WTC11 (cell line): Measurements from ENCODE around the gene CERT1. TPM values are rescaled to one million over a fixed set of nuclear protein-coding genes. Genes with fewer than 3 reads are reported as not detected.

Experiments used
- ATAC-seq: fragments of 200-7000 bp; cut with Tn5 transposase; 2 replicates; pipeline ENCODE4 v1.10.0; 2021; ENCODE audit warnings: mild to moderate bottlenecking, moderate library complexity
- CTCF ChIA-PET: fragments of 300-600 bp; sonication (Branson Sonifier 250); formaldehyde crosslinking; loops from one replicate; lab custom pipeline; 2021; ENCODE audit warnings: antibody characterized with exemption; lab: Charles Lee
- POLR2A ChIA-PET: fragments of 350-600 bp; sonication (Branson Sonifier 250); formaldehyde crosslinking; loops from one replicate; lab custom pipeline; 2021; ENCODE audit warnings: antibody characterized with exemption; lab: Charles Lee
- DNase-seq: peaks from one replicate; pipeline ENCODE4 v3.0.0; 2021; ENCODE audit warnings: low spot score
- H3K27ac Mint-ChIP-seq: 2 replicates; pipeline ENCODE4 v1.8.0; 2021; ENCODE audit warnings: mixed read lengths
- H3K27me3 Mint-ChIP-seq: 2 replicates; pipeline ENCODE4 v1.8.0; 2021; ENCODE audit warnings: low read depth, mild to moderate bottlenecking, moderate library complexity, mixed read lengths
- H3K36me3 Mint-ChIP-seq: 2 replicates; pipeline ENCODE4 v1.8.0; 2021; ENCODE audit warnings: mixed read lengths
- H3K4me1 Mint-ChIP-seq: 2 replicates; pipeline ENCODE4 v1.8.0; 2022; ENCODE audit warnings: mixed read lengths
- H3K4me3 Mint-ChIP-seq: 2 replicates; pipeline ENCODE4 v1.8.0; 2021; ENCODE audit warnings: mild to moderate bottlenecking, moderate library complexity, mixed read lengths
- H3K9me3 Mint-ChIP-seq: 2 replicates; pipeline ENCODE4 v1.8.0; 2021; ENCODE audit warnings: mixed read lengths
- FOXK1 ChIP-seq: sonication (generic); formaldehyde crosslinking; IDR thresholded peaks from 2 replicates; pipeline ENCODE4 v1.8.0; 2022; ENCODE audit warnings: mild to moderate bottlenecking, moderate library complexity, missing genetic modification reagents
- FOXP1 ChIP-seq: sonication (generic); formaldehyde crosslinking; IDR thresholded peaks from 2 replicates; pipeline ENCODE4 v1.8.0; 2022; ENCODE audit warnings: missing genetic modification reagents, mild to moderate bottlenecking, moderate library complexity, borderline replicate concordance
- MLX ChIP-seq: sonication (generic); formaldehyde crosslinking; IDR thresholded peaks from 2 replicates; pipeline ENCODE4 v1.8.1; 2023; ENCODE audit warnings: mild to moderate bottlenecking, missing genetic modification reagents, moderate library complexity
- MYBL2 ChIP-seq: sonication (generic); formaldehyde crosslinking; IDR thresholded peaks from 2 replicates; pipeline ENCODE4 v1.8.1; 2023; ENCODE audit warnings: mild to moderate bottlenecking, moderate library complexity, missing genetic modification reagents
- NR1H2 ChIP-seq: sonication (generic); formaldehyde crosslinking; IDR thresholded peaks from 2 replicates; pipeline ENCODE4 v1.9.0; 2021; ENCODE audit warnings: mild to moderate bottlenecking, moderate library complexity, missing genetic modification reagents
- OVOL2 ChIP-seq: fragments of 250-450 bp; sonication (Bioruptor Pico); IDR thresholded peaks from 2 replicates; pipeline ENCODE4 v1.9.0; 2021; ENCODE audit warnings: mild to moderate bottlenecking, borderline replicate concordance
- SOX15 ChIP-seq: fragments of 250-450 bp; sonication (Bioruptor Pico); IDR thresholded peaks from 2 replicates; pipeline ENCODE4 v1.9.0; 2021; ENCODE audit warnings: mild to moderate bottlenecking
- TEAD1 ChIP-seq: sonication (generic); formaldehyde crosslinking; IDR thresholded peaks from 2 replicates; pipeline ENCODE4 v1.8.0; 2022; ENCODE audit warnings: mild to moderate bottlenecking, missing genetic modification reagents
- ZNF263 ChIP-seq: sonication (generic); formaldehyde crosslinking; IDR thresholded peaks from 2 replicates; pipeline ENCODE4 v1.8.1; 2022; ENCODE audit warnings: low read depth, mild to moderate bottlenecking, moderate library complexity, missing genetic modification reagents
- ZNF317 ChIP-seq: sonication (generic); formaldehyde crosslinking; IDR thresholded peaks from 2 replicates; pipeline ENCODE4 v1.8.1; 2023; ENCODE audit warnings: low read depth, mild to moderate bottlenecking, moderate library complexity, missing genetic modification reagents, borderline replicate concordance
- ZNF532 ChIP-seq: fragments of 250-450 bp; sonication (Bioruptor Pico); IDR thresholded peaks from 2 replicates; pipeline ENCODE4 v1.9.0; 2021; ENCODE audit warnings: mild to moderate bottlenecking, borderline replicate concordance
- ZNF671 ChIP-seq: fragments of 250-450 bp; sonication (Bioruptor Pico); IDR thresholded peaks from 2 replicates; pipeline ENCODE4 v1.8.0; 2021; ENCODE audit warnings: mild to moderate bottlenecking
- total RNA-seq: library from RNA; stranded (reverse); gene quantifications from 3 replicates; pipeline ENCODE4 v1.2.3, GENCODE V29; 2021
- TF ChIP-seq, protein P1 (sequence below): sonication (generic); formaldehyde crosslinking; IDR thresholded peaks from 2 replicates; pipeline ENCODE4 v1.8.1; 2023; ENCODE audit warnings: mild to moderate bottlenecking, missing genetic modification reagents, borderline replicate concordance
- TF ChIP-seq, protein P2 (sequence below): sonication (generic); formaldehyde crosslinking; conservative IDR thresholded peaks from 2 replicates; pipeline ENCODE4 v1.8.1; 2023; ENCODE audit warnings: mild to moderate bottlenecking, low read depth, missing genetic modification reagents, moderate library complexity
- TF ChIP-seq, protein P3 (sequence below): sonication (generic); formaldehyde crosslinking; IDR thresholded peaks from 2 replicates; pipeline ENCODE4 v1.8.1; 2022; ENCODE audit warnings: low read depth, missing genetic modification reagents, borderline replicate concordance

Gene CERT1
- total RNA-seq, 1 experiment from 2014 or later: 50.8 TPM

DNA sequence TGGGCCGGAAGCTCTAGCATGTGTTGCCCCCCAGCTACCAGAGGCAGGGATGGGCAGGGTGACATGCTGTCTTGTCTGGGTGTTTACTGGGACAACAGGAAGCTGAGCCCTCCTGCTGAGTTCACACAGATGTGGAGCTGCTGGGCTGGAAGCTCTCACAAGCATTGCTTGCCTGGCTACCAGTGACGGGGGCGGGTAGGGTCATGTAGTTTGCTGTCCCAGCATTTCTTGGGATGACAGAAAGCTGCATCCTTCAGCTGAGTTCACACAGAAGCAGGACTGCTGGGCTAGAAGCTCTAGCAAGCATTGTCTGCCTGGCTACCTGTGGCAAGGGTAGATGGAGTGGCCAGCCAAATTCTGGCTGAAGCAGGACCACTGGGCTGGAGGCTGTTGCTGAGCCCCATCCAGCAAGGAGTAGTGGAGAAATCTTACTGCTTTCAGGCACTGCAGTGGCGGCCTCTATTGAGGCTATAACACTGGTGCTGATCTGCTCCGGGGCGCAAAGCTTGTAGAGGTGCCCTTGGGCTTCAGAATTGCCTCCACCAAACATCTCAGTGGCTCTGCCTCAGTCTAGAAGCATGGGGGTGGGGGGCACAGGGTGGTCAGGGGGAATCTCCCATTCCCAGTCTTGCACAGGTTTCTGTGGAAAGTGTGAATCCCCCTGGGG lies 25.4 kb upstream of the CERT1 start:
- peak; percentile 66 for ATAC-seq
- ChIA-PET POLR2A (no interaction called here), CTCF (interaction anchor here (1.0 to 1.4 kb wide), 2 partner anchors 21 to 111 kb away, joined by 3 to 4 read pairs; no protein-coding TSS in a partner anchor)
- Mint-ChIP-seq H3K27me3 (no peaks in the 10 kb centered on the region), H3K36me3 (peaks cover 12% of the 10 kb centered on the region), H3K4me3 (no peak overlapping the region), H3K4me1 (peaks cover 13% of the 10 kb centered on the region; the same call in 1 of the 2 replicates), H3K27ac (no peak overlapping the region), H3K9me3 (peaks cover 38% of the 10 kb centered on the region)
- TF ChIP-seq SOX15 (CRISPR knock-in tag): no peak
- peak; percentile 78 for TF ChIP-seq ZNF317
- peak; percentile 23 for DNase-seq

DNA sequence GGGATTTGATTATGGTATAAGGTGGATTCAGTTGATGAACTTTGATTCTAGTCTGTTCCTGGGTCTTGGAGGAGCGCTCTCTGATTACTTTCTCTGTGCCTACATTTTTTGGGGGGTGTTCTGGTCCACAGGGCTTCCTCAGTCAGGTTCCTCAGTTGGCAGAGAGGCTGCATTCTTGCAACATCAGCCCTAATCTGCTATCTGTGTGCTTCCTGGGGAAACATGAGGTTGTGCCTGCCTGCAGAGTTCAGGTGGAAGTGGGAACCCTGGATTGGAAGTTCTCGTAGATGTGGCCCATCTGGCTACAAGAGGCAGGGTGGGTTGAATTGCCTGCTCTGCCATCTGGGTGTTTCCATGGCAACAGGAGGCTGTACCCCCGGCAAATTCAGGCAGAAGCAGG lies 24.7 kb upstream of the CERT1 start:
- no peak for ATAC-seq
- no peak overlapping the region for H3K4me3 Mint-ChIP-seq
- CTCF ChIA-PET: interaction anchor here (1.4 kb wide), 1 partner anchor 20 kb away, joined by 4 read pairs; no protein-coding TSS in a partner anchor

GRCh38 chr5:75534734-75535133 lies 23.3 kb upstream of the CERT1 start:
- H3K4me1 Mint-ChIP-seq: peaks cover 13% of the 10 kb centered on the region; the same call in 1 of the 2 replicates
- DNase-seq (no peak), ATAC-seq (no peak)
- peaks cover 41% of the 10 kb centered on the region for H3K9me3 Mint-ChIP-seq
- ChIA-PET CTCF (no interaction called here), POLR2A (no interaction called here)
- peaks cover 12% of the 10 kb centered on the region for H3K36me3 Mint-ChIP-seq
- H3K4me3 Mint-ChIP-seq: no peak overlapping the region
- no peaks in the 10 kb centered on the region for H3K27me3 Mint-ChIP-seq
- H3K27ac Mint-ChIP-seq: no peak overlapping the region
- TF ChIP-seq, protein P1, sequence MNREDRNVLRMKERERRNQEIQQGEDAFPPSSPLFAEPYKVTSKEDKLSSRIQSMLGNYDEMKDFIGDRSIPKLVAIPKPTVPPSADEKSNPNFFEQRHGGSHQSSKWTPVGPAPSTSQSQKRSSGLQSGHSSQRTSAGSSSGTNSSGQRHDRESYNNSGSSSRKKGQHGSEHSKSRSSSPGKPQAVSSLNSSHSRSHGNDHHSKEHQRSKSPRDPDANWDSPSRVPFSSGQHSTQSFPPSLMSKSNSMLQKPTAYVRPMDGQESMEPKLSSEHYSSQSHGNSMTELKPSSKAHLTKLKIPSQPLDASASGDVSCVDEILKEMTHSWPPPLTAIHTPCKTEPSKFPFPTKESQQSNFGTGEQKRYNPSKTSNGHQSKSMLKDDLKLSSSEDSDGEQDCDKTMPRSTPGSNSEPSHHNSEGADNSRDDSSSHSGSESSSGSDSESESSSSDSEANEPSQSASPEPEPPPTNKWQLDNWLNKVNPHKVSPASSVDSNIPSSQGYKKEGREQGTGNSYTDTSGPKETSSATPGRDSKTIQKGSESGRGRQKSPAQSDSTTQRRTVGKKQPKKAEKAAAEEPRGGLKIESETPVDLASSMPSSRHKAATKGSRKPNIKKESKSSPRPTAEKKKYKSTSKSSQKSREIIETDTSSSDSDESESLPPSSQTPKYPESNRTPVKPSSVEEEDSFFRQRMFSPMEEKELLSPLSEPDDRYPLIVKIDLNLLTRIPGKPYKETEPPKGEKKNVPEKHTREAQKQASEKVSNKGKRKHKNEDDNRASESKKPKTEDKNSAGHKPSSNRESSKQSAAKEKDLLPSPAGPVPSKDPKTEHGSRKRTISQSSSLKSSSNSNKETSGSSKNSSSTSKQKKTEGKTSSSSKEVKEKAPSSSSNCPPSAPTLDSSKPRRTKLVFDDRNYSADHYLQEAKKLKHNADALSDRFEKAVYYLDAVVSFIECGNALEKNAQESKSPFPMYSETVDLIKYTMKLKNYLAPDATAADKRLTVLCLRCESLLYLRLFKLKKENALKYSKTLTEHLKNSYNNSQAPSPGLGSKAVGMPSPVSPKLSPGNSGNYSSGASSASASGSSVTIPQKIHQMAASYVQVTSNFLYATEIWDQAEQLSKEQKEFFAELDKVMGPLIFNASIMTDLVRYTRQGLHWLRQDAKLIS (CRISPR knock-in tag): no peak
- TF ChIP-seq NR1H2: no peak
- TF ChIP-seq ZNF317: no peak
- TF ChIP-seq ZNF263 (CRISPR knock-in tag): no peak
- TF ChIP-seq ZNF671 (CRISPR knock-in tag): no peak
- no peak for TF ChIP-seq MYBL2
- TF ChIP-seq, protein P2, sequence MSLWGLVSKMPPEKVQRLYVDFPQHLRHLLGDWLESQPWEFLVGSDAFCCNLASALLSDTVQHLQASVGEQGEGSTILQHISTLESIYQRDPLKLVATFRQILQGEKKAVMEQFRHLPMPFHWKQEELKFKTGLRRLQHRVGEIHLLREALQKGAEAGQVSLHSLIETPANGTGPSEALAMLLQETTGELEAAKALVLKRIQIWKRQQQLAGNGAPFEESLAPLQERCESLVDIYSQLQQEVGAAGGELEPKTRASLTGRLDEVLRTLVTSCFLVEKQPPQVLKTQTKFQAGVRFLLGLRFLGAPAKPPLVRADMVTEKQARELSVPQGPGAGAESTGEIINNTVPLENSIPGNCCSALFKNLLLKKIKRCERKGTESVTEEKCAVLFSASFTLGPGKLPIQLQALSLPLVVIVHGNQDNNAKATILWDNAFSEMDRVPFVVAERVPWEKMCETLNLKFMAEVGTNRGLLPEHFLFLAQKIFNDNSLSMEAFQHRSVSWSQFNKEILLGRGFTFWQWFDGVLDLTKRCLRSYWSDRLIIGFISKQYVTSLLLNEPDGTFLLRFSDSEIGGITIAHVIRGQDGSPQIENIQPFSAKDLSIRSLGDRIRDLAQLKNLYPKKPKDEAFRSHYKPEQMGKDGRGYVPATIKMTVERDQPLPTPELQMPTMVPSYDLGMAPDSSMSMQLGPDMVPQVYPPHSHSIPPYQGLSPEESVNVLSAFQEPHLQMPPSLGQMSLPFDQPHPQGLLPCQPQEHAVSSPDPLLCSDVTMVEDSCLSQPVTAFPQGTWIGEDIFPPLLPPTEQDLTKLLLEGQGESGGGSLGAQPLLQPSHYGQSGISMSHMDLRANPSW (CRISPR knock-in tag): no peak
- no peak for TF ChIP-seq FOXP1 (CRISPR knock-in tag)
- TF ChIP-seq, protein P3, sequence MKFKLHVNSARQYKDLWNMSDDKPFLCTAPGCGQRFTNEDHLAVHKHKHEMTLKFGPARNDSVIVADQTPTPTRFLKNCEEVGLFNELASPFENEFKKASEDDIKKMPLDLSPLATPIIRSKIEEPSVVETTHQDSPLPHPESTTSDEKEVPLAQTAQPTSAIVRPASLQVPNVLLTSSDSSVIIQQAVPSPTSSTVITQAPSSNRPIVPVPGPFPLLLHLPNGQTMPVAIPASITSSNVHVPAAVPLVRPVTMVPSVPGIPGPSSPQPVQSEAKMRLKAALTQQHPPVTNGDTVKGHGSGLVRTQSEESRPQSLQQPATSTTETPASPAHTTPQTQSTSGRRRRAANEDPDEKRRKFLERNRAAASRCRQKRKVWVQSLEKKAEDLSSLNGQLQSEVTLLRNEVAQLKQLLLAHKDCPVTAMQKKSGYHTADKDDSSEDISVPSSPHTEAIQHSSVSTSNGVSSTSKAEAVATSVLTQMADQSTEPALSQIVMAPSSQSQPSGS (CRISPR knock-in tag): no peak
- no peak for TF ChIP-seq TEAD1 (CRISPR knock-in tag)
- TF ChIP-seq OVOL2 (CRISPR knock-in tag): no peak
- no peak for TF ChIP-seq ZNF532
- TF ChIP-seq MLX (CRISPR knock-in tag): no peak
- TF ChIP-seq FOXK1: no peak

More for the DNA sequence above, 24.7 kb upstream of the CERT1 start:
- Mint-ChIP-seq H3K27ac (peak overlapping the region; percentile 23; the same call in 1 of the 2 replicates), H3K9me3 (peaks cover 41% of the 10 kb centered on the region), H3K27me3 (no peaks in the 10 kb centered on the region), H3K36me3 (peaks cover 12% of the 10 kb centered on the region), H3K4me1 (peaks cover 13% of the 10 kb centered on the region; the same call in 1 of the 2 replicates)
- TF ChIP-seq OVOL2 (CRISPR knock-in tag): no peak
- POLR2A ChIA-PET: no interaction called here
- no peak for DNase-seq
